Measurements from ENCODE around the gene NPNT. TPM values are rescaled to one million over a fixed set of nuclear protein-coding genes. Genes with fewer than 3 reads are reported as not detected.

Gene NPNT
- total RNA-seq, 1 experiment from 2014 or later, result 0.20 TPM

GRCh38 chr4:105933083-105933482, 37.8 kb downstream of the NPNT start:
- CTCF ChIA-PET, result interaction anchor here (0.5 kb wide), 1 partner anchor 37 kb away, joined by 3 read pairs; no protein-coding TSS in a partner anchor
- POLR2A ChIA-PET (ENCODE audit: unreplicated experiment), result no interaction called here
- BruUV-seq (replicated peaks), result no TSS peak

GRCh38 chr4:105934386-105934785, 39.1 kb downstream of the NPNT start:
- no peak overlapping the region for H2AFZ ChIP-seq
- no peaks in the 10 kb centered on the region for H3K36me3 ChIP-seq (ENCODE audit: low read depth)
- no peaks in the 10 kb centered on the region for H3K9me3 ChIP-seq (ENCODE audit: insufficient read depth, low read depth)
- no peak for DNase-seq
- TF ChIP-seq CTCF (conservative IDR thresholded peaks at IDR 0.05), result no peak
- no peak for TF ChIP-seq EZH2 (IDR thresholded peaks at IDR 0.05; ENCODE audit: low read depth)
- POLR2A ChIA-PET (ENCODE audit: unreplicated experiment), result no interaction called here
- H3K79me2 ChIP-seq (ENCODE audit: low read depth), result no peaks in the 10 kb centered on the region
- no peaks in the 10 kb centered on the region for H3K27me3 ChIP-seq (ENCODE audit: insufficient read depth, low read depth)
- H3F3A ChIP-seq (ENCODE audit: insufficient read depth, low read depth), result no peaks in the 10 kb centered on the region
- no TSS peak for BruUV-seq (replicated peaks)
- H3K4me2 ChIP-seq, result no peak overlapping the region
- intact Hi-C loops (cut with micrococcal nuclease; ENCODE audit: unreplicated experiment), result no loop called here
- CTCF ChIA-PET, result no interaction called here
- no peaks in the 10 kb centered on the region for H3K9me2 ChIP-seq (ENCODE audit: insufficient read depth)
- no peaks in the 10 kb centered on the region for H3K4me1 ChIP-seq (replicated peaks; ENCODE audit: insufficient read depth)
- H4K20me1 ChIP-seq (ENCODE audit: insufficient read depth), result no peaks in the 10 kb centered on the region
- no peak overlapping the region for H3K27ac ChIP-seq
- H3K4me3 ChIP-seq, result no peak overlapping the region

More at GRCh38 chr4:105933083-105933482, 37.8 kb downstream of the NPNT start:
- no peak overlapping the region for H2AFZ ChIP-seq
- H3F3A ChIP-seq (ENCODE audit: insufficient read depth, low read depth), result no peaks in the 10 kb centered on the region
- TF ChIP-seq CTCF (conservative IDR thresholded peaks at IDR 0.05) (no peak), EZH2 (IDR thresholded peaks at IDR 0.05; ENCODE audit: low read depth) (no peak)
- no peaks in the 10 kb centered on the region for H3K4me1 ChIP-seq (replicated peaks; ENCODE audit: insufficient read depth)
- no peaks in the 10 kb centered on the region for H3K79me2 ChIP-seq (ENCODE audit: low read depth)
- no peaks in the 10 kb centered on the region for H4K20me1 ChIP-seq (ENCODE audit: insufficient read depth)
- no peaks in the 10 kb centered on the region for H3K36me3 ChIP-seq (ENCODE audit: low read depth)
- intact Hi-C loops (cut with micrococcal nuclease; ENCODE audit: unreplicated experiment), result no loop called here
- no peaks in the 10 kb centered on the region for H3K27me3 ChIP-seq (ENCODE audit: insufficient read depth, low read depth)
- H3K4me2 ChIP-seq, result no peak overlapping the region
- DNase-seq, result no peak
- no peak overlapping the region for H3K27ac ChIP-seq
- no peaks in the 10 kb centered on the region for H3K9me2 ChIP-seq (ENCODE audit: insufficient read depth)
- no peak overlapping the region for H3K4me3 ChIP-seq
- H3K9me3 ChIP-seq (ENCODE audit: insufficient read depth, low read depth), result no peaks in the 10 kb centered on the region

GRCh38 chr4:105936901-105937300, 41.6 kb downstream of the NPNT start:
- Histone ChIP-seq H3K4me1 (replicated peaks; ENCODE audit: insufficient read depth) (no peaks in the 10 kb centered on the region), H2AFZ (no peak overlapping the region), H3K9me2 (ENCODE audit: insufficient read depth) (no peaks in the 10 kb centered on the region), H3F3A (ENCODE audit: insufficient read depth, low read depth) (no peaks in the 10 kb centered on the region), H3K9me3 (ENCODE audit: insufficient read depth, low read depth) (no peaks in the 10 kb centered on the region), H3K27ac (no peak overlapping the region), H3K79me2 (ENCODE audit: low read depth) (no peaks in the 10 kb centered on the region), H3K4me3 (no peak overlapping the region), H3K4me2 (no peak overlapping the region), H4K20me1 (ENCODE audit: insufficient read depth) (no peaks in the 10 kb centered on the region), H3K27me3 (ENCODE audit: insufficient read depth, low read depth) (no peaks in the 10 kb centered on the region), H3K36me3 (ENCODE audit: low read depth) (no peaks in the 10 kb centered on the region)
- ChIA-PET POLR2A (ENCODE audit: unreplicated experiment) (no interaction called here), CTCF (no interaction called here)
- no peak for DNase-seq
- TF ChIP-seq EZH2 (IDR thresholded peaks at IDR 0.05; ENCODE audit: low read depth), result no peak
- TF ChIP-seq CTCF (conservative IDR thresholded peaks at IDR 0.05), result no peak
- intact Hi-C loops (cut with micrococcal nuclease; ENCODE audit: unreplicated experiment), result no loop called here
- BruUV-seq (replicated peaks), result no TSS peak
